Measurements from ENCODE around the gene OR4D9. TPM values are rescaled to one million over a fixed set of nuclear protein-coding genes. Genes with fewer than 3 reads are reported as not detected.
"Not testable (repeated sequence)": the region's sequence is repeated elsewhere in the genome, so short reads cannot be mapped to it uniquely, and the experiment has no call there.

Gene OR4D9
- total RNA-seq: not detected

DNA sequence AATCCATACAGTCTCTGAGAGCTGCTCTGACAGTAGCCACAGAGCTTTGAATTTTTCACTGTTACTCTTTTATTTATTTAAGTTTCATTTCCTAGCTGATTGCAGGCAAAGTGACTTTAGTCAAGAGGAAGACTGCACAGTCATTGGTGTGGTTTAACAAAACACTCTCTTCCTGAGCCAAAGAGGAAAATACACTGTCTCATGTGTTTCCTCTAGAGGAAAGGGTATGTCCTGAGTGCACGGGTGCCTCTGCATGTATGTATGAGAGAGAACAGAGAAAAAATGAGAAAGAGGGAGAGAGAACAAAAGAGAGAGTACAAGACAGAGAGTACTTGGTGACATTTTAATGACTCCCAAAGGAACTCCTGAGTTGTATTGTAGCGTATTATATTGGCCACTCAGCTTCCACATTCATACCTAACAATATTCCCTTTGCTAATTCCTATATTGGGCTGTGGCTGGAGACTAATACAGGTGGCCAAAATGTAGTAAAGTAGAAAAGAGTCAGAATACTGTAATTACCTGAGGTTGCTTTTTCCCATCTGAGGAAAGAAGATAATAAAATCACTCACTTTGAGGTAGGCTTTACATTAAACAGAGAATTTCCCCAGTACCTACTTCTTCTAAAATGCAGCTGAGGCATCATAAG, at the start of gene OR4D9:
TSS of gene OR4D9 (plus strand) at position 599 of the 649 bp plus-strand sequence. CDS start 3,374 bp downstream, outside the sequence.
- intact Hi-C loops (cut with DNase I, micrococcal nuclease): no loop called here
- Mint-ChIP-seq H3K9me3 (ENCODE audit: low read depth) (no peaks in the 10 kb centered on the region), H3K4me3 (no peak within 1 kb of the TSS), H3K27ac (no peak within 1 kb of the TSS), H3K4me1 (peaks cover 26% of the 10 kb centered on the region), H3K36me3 (ENCODE audit: low read depth) (no peaks in the 10 kb centered on the region), H3K27me3 (no peaks in the 10 kb centered on the region)
- ATAC-seq (peak; percentile 74), DNase-seq (peak; percentile 15)
- ChIA-PET CTCF (no interaction called here), POLR2A (interaction anchor here (0.5 kb wide), 1 partner anchor 360 kb away, joined by 12 read pairs; no protein-coding TSS in a partner anchor)

DNA sequence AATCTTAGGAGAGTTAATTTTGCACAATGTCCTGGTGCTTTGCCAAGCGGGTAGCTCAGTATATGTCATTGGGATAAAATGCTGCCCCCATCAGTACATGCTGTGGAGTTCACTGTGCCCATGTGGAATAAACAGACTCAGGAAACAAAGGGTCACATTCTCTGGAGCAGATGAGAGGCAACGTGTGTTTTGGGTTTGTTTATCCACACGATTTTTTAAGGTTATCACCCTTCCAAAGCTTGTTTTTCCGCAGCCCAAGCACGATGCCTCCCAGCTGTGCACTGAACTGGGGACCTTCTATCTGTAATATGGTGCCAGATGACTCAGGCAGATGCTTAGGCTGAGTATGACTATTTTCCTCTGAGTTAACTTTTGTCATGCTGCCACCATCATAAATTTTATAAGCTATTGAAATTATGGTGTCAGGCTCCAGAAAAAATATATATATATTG, 48.1 kb upstream of the OR4D9 start:
- ATAC-seq (no peak), DNase-seq (no peak)
- peaks cover 14% of the 10 kb centered on the region for H3K27me3 Mint-ChIP-seq
- H3K4me3 Mint-ChIP-seq: no peak overlapping the region
- CTCF ChIA-PET: no interaction called here
- no peaks in the 10 kb centered on the region for H3K4me1 Mint-ChIP-seq
- POLR2A ChIA-PET: no interaction called here
- H3K36me3 Mint-ChIP-seq (ENCODE audit: low read depth): no peaks in the 10 kb centered on the region
- intact Hi-C loops (cut with DNase I, micrococcal nuclease): no loop called here
- H3K9me3 Mint-ChIP-seq (ENCODE audit: low read depth): no peaks in the 10 kb centered on the region
- no peak overlapping the region for H3K27ac Mint-ChIP-seq

DNA sequence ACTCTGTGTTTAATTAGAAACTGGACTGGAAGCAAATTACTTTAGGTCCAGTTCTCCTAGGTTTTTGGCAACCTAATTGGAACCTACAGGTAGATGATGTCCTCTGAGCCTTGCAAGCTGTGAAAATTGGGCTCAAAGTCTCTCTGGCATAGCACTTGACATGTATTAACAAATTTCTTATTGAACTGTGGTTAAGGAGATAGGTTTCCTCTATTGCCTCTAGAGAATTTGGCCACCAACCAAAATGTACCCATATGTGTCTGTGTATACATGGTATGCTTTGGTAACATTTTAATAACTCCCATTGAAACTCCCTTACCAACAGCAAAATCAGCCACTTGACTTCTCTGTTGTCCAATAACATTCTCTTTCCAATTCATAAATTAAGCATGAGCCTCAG, 38.3 kb upstream of the OR4D9 start, which contains the start of gene OR4D10:
TSS of gene OR4D10 (plus strand) at position 301 of the 400 bp plus-strand sequence. CDS start 4,115 bp downstream, outside the sequence.
- no peak within 1 kb of the TSS for H3K27ac Mint-ChIP-seq
- ATAC-seq (no peak), DNase-seq (no peak)
- no peaks in the 10 kb centered on the region for H3K4me1 Mint-ChIP-seq
- intact Hi-C loops (cut with DNase I, micrococcal nuclease): loop anchor here in 1 of 2 experiments (10.0 kb wide), 1 partner anchor 62 kb away; no protein-coding TSS in a partner anchor
- peaks cover 7% of the 10 kb centered on the region for H3K27me3 Mint-ChIP-seq
- H3K9me3 Mint-ChIP-seq (ENCODE audit: low read depth): no peaks in the 10 kb centered on the region
- ChIA-PET POLR2A (no interaction called here), CTCF (no interaction called here)
- no peaks in the 10 kb centered on the region for H3K36me3 Mint-ChIP-seq (ENCODE audit: low read depth)
- no peak within 1 kb of the TSS for H3K4me3 Mint-ChIP-seq

DNA sequence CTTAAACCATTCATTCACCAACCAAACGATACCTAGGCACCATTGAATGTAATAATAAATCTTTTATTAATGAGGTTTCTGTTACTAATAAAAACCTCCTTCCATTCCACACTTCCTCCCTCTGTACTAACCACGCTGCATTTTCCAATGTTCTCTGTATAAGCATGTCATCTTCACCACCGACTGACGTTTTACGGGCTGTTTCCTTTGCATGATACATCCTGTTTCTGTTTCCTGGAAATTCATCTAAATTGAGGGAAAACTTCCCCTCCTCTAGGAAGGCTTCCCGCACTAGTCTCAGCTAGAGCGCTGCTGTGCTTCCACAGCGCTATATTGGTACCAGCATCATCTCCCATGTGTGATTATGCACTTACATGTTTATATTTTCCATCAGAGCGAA, 36.2 kb upstream of the OR4D9 start:
- no peaks in the 10 kb centered on the region for H3K9me3 Mint-ChIP-seq (ENCODE audit: low read depth)
- H3K4me1 Mint-ChIP-seq: no peaks in the 10 kb centered on the region
- no peak overlapping the region for H3K4me3 Mint-ChIP-seq
- ATAC-seq (no peak), DNase-seq (no peak)
- POLR2A ChIA-PET: no interaction called here
- no peaks in the 10 kb centered on the region for H3K36me3 Mint-ChIP-seq (ENCODE audit: low read depth)
- CTCF ChIA-PET: interaction anchor here (0.6 kb wide), 1 partner anchor 172 kb away, joined by 4 read pairs; no protein-coding TSS in a partner anchor
- peaks cover 8% of the 10 kb centered on the region for H3K27me3 Mint-ChIP-seq
- intact Hi-C loops (cut with DNase I, micrococcal nuclease): loop anchor here in 1 of 2 experiments (10.0 kb wide), 1 partner anchor 60 kb away; no protein-coding TSS in a partner anchor
- no peak overlapping the region for H3K27ac Mint-ChIP-seq

DNA sequence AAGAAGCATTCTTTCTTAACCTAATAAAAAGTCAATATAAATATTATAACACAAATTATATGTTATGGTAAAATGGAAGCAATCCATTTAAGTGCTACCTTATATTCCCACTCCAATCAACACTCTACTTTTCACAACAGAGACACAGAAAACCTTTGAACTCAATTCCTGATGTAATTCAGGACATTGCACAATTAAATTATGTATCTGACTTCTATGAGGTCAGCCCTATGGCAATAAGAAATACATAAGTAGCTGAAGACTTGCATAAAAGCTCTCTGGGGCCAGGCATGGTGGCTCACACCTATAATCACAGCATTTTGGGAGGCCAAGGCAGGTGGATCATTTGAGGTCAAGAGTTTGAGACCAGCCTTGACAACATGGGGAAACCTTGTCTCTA, 31.4 kb upstream of the OR4D9 start:
- intact Hi-C loops (cut with DNase I, micrococcal nuclease): loop anchor here in 1 of 2 experiments (10.0 kb wide), 1 partner anchor 55 kb away; no protein-coding TSS in a partner anchor
- ChIA-PET CTCF (interaction anchor here (1.2 kb wide), 1 partner anchor 19 kb away, joined by 4 read pairs; no protein-coding TSS in a partner anchor), POLR2A (no interaction called here)
- Mint-ChIP-seq H3K4me3 (no peak overlapping the region), H3K4me1 (no peaks in the 10 kb centered on the region), H3K27me3 (peaks cover 8% of the 10 kb centered on the region), H3K36me3 (ENCODE audit: low read depth) (no peaks in the 10 kb centered on the region), H3K27ac (no peak overlapping the region), H3K9me3 (ENCODE audit: low read depth) (no peaks in the 10 kb centered on the region)
- ATAC-seq (no peak), DNase-seq (no peak)

DNA sequence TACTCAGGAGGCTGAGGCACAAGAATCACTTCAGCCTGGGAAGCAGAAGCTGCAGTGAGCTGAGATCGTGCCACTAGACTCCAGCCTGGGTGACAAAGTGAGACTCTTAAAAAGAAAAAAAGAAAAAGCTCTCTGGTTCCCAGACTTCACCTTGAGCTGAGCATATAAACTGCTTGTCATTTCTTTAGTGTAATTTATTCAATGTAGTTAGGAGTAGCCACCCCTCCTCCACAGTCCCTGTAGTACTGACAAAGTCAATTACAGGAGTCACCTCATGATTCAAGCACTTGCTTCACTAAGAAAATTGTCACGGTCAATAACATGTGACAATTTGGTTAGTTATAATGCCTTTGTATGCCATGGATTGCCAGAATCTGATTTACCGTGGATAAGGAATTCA, 31.0 kb upstream of the OR4D9 start:
- H3K4me3 Mint-ChIP-seq: no peak overlapping the region
- no peaks in the 10 kb centered on the region for H3K36me3 Mint-ChIP-seq (ENCODE audit: low read depth)
- ChIA-PET CTCF (no interaction called here), POLR2A (no interaction called here)
- H3K4me1 Mint-ChIP-seq: no peaks in the 10 kb centered on the region
- H3K27ac Mint-ChIP-seq: no peak overlapping the region
- H3K9me3 Mint-ChIP-seq (ENCODE audit: low read depth): no peaks in the 10 kb centered on the region
- DNase-seq (no peak), ATAC-seq (no peak)
- intact Hi-C loops (cut with DNase I, micrococcal nuclease): no loop called here
- peaks cover 6% of the 10 kb centered on the region for H3K27me3 Mint-ChIP-seq

DNA sequence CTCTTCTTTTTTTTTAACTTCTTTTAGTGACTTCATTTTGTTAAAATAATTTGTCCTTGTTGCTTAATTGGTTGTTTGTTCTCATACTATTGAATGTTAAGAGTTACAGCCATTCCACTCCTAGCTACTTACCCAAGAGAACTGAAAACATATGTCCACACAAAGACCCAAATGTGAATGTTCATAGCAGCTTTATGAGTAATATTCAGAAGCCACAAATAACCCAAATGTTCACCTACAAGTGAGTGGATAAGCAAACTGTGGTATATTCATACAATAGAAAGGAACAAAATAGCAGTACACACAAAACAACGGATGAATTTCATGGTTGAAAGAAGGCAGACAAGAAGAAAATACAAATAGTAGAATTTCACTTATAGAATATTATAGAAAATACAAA, 9.4 kb upstream of the OR4D9 start:
- intact Hi-C loops (cut with DNase I, micrococcal nuclease): no loop called here
- Mint-ChIP-seq H3K4me1 (peaks cover 17% of the 10 kb centered on the region), H3K27ac (no peak overlapping the region), H3K4me3 (no peak overlapping the region), H3K36me3 (ENCODE audit: low read depth) (no peaks in the 10 kb centered on the region), H3K27me3 (peaks cover 2% of the 10 kb centered on the region), H3K9me3 (ENCODE audit: low read depth) (no peaks in the 10 kb centered on the region)
- POLR2A ChIA-PET: interaction anchor here (0.8 kb wide), 1 partner anchor 53 kb away, joined by 3 read pairs; no protein-coding TSS in a partner anchor
- DNase-seq: no peak
- ATAC-seq: peak; percentile 23
- CTCF ChIA-PET: no interaction called here

DNA sequence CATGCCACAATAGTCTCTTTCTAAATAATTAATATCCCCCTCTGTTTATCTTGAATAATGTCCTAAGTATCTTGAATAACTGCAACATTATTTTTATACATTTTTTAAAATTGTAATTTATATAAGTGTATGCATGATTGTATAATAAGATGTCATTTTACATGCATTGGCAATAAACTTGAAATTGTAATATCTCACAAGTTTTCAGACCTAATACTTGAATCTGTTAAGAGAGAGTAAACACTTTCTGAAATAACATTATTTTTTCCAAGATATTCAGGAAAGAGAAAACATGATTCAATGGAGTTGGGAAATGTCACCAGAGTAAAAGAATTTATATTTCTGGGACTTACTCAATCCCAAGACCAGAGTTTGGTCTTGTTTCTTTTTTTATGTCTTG, 8.1 kb upstream of the OR4D9 start, which contains the start of gene OR4D11:
TSS of gene OR4D11 (plus strand) at position 301 of the 400 bp plus-strand sequence. CDS start at position 301, 0 bp downstream.
- Mint-ChIP-seq H3K4me1 (peaks cover 17% of the 10 kb centered on the region), H3K27ac (no peak within 1 kb of the TSS), H3K4me3 (no peak within 1 kb of the TSS), H3K36me3 (ENCODE audit: low read depth) (no peaks in the 10 kb centered on the region), H3K9me3 (ENCODE audit: low read depth) (no peaks in the 10 kb centered on the region), H3K27me3 (peaks cover 2% of the 10 kb centered on the region)
- POLR2A ChIA-PET: no interaction called here
- ATAC-seq (no peak), DNase-seq (no peak)
- CTCF ChIA-PET: interaction anchor here (0.6 to 0.9 kb wide), 2 partner anchors 9 to 175 kb away, joined by 3 to 4 read pairs; no protein-coding TSS in a partner anchor
- intact Hi-C loops (cut with DNase I, micrococcal nuclease): no loop called here

DNA sequence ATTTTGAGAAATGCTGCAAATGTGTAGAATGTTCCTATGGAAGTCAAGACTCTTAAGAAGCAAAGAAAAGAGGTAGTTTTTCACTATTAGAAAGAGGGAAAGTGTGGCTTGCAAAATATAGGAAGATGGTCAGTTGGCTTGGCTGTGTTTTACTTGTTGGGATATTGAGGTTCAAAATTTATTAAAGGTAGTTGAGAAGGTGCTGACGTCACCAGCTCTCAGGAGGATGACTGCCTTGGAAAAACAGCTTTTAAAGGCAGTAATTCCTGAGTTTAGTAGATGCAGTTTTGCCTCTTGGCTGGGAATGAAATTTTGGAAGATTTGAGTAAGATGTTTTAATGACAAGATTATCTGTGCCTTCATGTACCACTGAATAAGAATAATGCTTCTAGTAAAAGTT, 336 bp downstream of the OR4D9 start:
- Mint-ChIP-seq H3K27ac (no peak overlapping the region), H3K4me3 (no peak overlapping the region), H3K27me3 (no peaks in the 10 kb centered on the region), H3K36me3 (ENCODE audit: low read depth) (no peaks in the 10 kb centered on the region), H3K9me3 (ENCODE audit: low read depth) (no peaks in the 10 kb centered on the region), H3K4me1 (peaks cover 26% of the 10 kb centered on the region)
- CTCF ChIA-PET: interaction anchor here (0.7 to 1.3 kb wide), 2 partner anchors 9 to 54 kb away, joined by 3 to 5 read pairs; no protein-coding TSS in a partner anchor
- DNase-seq: no peak
- ATAC-seq: no peak
- POLR2A ChIA-PET: interaction anchor here (0.5 kb wide), 1 partner anchor 361 kb away, joined by 12 read pairs; no protein-coding TSS in a partner anchor
- intact Hi-C loops (cut with DNase I, micrococcal nuclease): no loop called here

DNA sequence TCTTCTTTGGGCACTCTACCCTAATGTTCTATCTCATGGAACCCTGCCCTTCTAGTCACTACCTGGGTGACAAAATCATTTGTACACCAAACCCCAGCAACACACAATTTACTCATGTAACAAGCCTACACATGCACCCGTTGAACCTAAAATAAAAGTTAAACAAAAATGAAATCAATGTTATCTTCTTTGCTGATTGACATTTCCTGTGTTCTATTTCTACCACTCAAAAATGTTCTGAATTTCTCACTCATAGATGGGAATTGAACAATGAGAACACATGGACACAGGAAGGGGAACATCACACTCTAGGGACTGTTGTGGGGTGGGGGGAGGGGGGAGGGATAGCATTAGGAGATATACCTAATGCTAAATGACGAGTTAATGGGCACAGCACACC, 8.8 kb downstream of the OR4D9 start:
- intact Hi-C loops (cut with DNase I, micrococcal nuclease); H3K36me3 Mint-ChIP-seq (ENCODE audit: low read depth); POLR2A ChIA-PET; DNase-seq; ATAC-seq; H3K9me3 Mint-ChIP-seq (ENCODE audit: low read depth); H3K4me1 Mint-ChIP-seq; H3K27ac Mint-ChIP-seq; H3K27me3 Mint-ChIP-seq; H3K4me3 Mint-ChIP-seq: not testable (repeated sequence)
- CTCF ChIA-PET: interaction anchor here (0.6 kb wide), 1 partner anchor 153 kb away, joined by 3 read pairs; no protein-coding TSS in a partner anchor

DNA sequence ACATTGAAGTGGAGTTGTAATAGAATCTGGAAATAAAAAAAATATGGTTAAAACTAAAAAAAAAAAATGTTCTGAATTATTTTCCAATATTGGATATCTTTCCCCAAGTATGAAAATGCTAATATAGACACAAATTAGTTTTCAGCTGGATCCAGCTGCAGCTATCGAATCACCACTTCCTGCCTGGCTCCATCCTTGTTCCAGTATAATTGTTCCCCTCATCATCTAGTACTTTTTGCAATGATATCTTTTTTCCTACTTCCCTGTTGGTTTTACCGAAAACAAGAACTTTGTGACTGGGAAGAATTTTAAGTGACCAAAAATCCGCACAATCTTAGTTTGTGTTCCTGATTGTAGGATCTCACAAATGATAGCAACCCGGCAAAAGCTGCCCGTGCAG, 9.4 kb downstream of the OR4D9 start:
- Mint-ChIP-seq H3K36me3 (ENCODE audit: low read depth) (no peaks in the 10 kb centered on the region), H3K4me1 (no peaks in the 10 kb centered on the region), H3K4me3 (no peak overlapping the region), H3K9me3 (ENCODE audit: low read depth) (no peaks in the 10 kb centered on the region), H3K27me3 (no peaks in the 10 kb centered on the region), H3K27ac (no peak overlapping the region)
- DNase-seq (no peak), ATAC-seq (no peak)
- CTCF ChIA-PET: interaction anchor here (0.6 kb wide), 1 partner anchor 315 kb away, joined by 3 read pairs; no protein-coding TSS in a partner anchor
- intact Hi-C loops (cut with DNase I, micrococcal nuclease): no loop called here
- POLR2A ChIA-PET: no interaction called here

DNA sequence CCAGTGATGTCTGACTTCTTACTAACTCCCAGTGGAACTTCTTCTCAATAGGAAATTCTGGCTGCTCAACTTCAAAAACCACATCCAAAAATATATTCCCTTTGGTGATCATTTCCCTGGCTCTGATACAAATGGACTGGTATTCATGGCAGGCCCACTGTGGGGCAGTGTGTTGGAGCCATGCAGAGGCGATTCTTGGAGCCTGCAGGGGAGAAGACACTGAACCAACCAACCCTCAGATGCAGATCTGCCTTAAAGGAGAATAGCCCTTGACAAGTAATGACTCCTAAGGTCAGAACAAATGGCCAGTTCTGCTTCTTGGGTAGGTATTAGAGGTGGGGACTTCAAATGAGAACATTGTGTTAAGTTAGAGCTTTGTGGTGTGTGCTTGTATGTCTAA, 12.2 kb downstream of the OR4D9 start:
- POLR2A ChIA-PET: no interaction called here
- intact Hi-C loops (cut with DNase I, micrococcal nuclease): no loop called here
- H3K36me3 Mint-ChIP-seq (ENCODE audit: low read depth): no peaks in the 10 kb centered on the region
- no peaks in the 10 kb centered on the region for H3K4me1 Mint-ChIP-seq
- DNase-seq (no peak), ATAC-seq (no peak)
- H3K27me3 Mint-ChIP-seq: no peaks in the 10 kb centered on the region
- CTCF ChIA-PET: no interaction called here
- no peak overlapping the region for H3K27ac Mint-ChIP-seq
- H3K4me3 Mint-ChIP-seq: no peak overlapping the region
- H3K9me3 Mint-ChIP-seq (ENCODE audit: low read depth): no peaks in the 10 kb centered on the region
